ENCODE measurements around the gene STEEP1. TPM values are rescaled to one million over a fixed set of nuclear protein-coding genes. Genes with fewer than 3 reads are reported as not detected.

STEEP1 gene
- total RNA-seq, 1 donor from 2014 or later, result 23.1 TPM

- no peak overlapping the region for H3K27ac ChIP-seq
- H3K9me3 ChIP-seq, result no peaks in the 10 kb centered on the region
- H3K27me3 ChIP-seq, result no peaks in the 10 kb centered on the region
- H3K4me1 ChIP-seq, result no peaks in the 10 kb centered on the region
- DNase-seq, result no peak
- intact Hi-C loops (cut with DNase I), result no loop called here
- TF ChIP-seq, protein P1, sequence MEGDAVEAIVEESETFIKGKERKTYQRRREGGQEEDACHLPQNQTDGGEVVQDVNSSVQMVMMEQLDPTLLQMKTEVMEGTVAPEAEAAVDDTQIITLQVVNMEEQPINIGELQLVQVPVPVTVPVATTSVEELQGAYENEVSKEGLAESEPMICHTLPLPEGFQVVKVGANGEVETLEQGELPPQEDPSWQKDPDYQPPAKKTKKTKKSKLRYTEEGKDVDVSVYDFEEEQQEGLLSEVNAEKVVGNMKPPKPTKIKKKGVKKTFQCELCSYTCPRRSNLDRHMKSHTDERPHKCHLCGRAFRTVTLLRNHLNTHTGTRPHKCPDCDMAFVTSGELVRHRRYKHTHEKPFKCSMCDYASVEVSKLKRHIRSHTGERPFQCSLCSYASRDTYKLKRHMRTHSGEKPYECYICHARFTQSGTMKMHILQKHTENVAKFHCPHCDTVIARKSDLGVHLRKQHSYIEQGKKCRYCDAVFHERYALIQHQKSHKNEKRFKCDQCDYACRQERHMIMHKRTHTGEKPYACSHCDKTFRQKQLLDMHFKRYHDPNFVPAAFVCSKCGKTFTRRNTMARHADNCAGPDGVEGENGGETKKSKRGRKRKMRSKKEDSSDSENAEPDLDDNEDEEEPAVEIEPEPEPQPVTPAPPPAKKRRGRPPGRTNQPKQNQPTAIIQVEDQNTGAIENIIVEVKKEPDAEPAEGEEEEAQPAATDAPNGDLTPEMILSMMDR (IDR thresholded peaks at IDR 0.05), result no peak
- H3K36me3 ChIP-seq, result no peaks in the 10 kb centered on the region
- no peak for ATAC-seq
- peak overlapping the region; percentile 69 for H3K4me3 ChIP-seq
These were observed 39.7 kb upstream of the STEEP1 start for GRCh38 chrX:119604766-119605463.

GRCh38 chrX:119602701-119603255 is 37.6 kb upstream of the STEEP1 start:
- intact Hi-C loops (cut with DNase I), result no loop called here
- no peaks in the 10 kb centered on the region for H3K4me1 ChIP-seq
- DNase-seq (no peak), ATAC-seq (no peak)
- H3K9me3 ChIP-seq, result no peaks in the 10 kb centered on the region
- no peak overlapping the region for H3K4me3 ChIP-seq
- H3K36me3 ChIP-seq, result no peaks in the 10 kb centered on the region
- no peak overlapping the region for H3K27ac ChIP-seq
- H3K27me3 ChIP-seq, result no peaks in the 10 kb centered on the region
- TF ChIP-seq, protein P1 (IDR thresholded peaks at IDR 0.05), result no peak

DNA sequence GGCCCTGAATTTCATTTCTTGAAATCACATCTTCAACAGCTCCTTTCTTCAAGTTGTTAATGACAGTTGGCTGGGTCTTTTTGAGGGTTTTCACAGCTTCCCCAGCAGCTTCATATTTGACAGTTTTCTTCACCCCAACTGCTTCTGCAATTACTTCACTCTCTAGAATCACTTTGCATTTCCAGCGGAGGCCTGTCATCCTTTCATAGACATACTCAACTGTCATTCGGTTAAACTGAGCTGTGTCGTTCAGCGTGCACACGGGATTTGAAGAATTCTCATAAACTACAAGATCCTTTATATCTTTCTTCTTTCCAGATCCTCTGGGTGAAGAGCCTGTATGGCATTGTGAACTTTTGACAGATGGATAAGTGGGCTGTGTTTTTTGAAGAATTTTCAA is 24.6 kb upstream of the STEEP1 start:
- ATAC-seq (no peak), DNase-seq (no peak)
- Histone ChIP-seq H3K4me1 (no peaks in the 10 kb centered on the region), H3K4me3 (no peak overlapping the region), H3K36me3 (peaks cover 24% of the 10 kb centered on the region), H3K27ac (no peak overlapping the region), H3K9me3 (no peaks in the 10 kb centered on the region), H3K27me3 (no peaks in the 10 kb centered on the region)
- TF ChIP-seq, protein P1 (IDR thresholded peaks at IDR 0.05), result no peak
- intact Hi-C loops (cut with DNase I), result no loop called here

GRCh38 chrX:119583431-119584059 is 18.3 kb upstream of the STEEP1 start:
- intact Hi-C loops (cut with DNase I), result no loop called here
- no peaks in the 10 kb centered on the region for H3K9me3 ChIP-seq
- H3K27me3 ChIP-seq, result no peaks in the 10 kb centered on the region
- H3K4me3 ChIP-seq, result no peak overlapping the region
- H3K4me1 ChIP-seq, result no peaks in the 10 kb centered on the region
- H3K27ac ChIP-seq, result no peak overlapping the region
- no peaks in the 10 kb centered on the region for H3K36me3 ChIP-seq
- TF ChIP-seq, protein P1 (IDR thresholded peaks at IDR 0.05), result no peak
- DNase-seq (no peak), ATAC-seq (no peak)

DNA sequence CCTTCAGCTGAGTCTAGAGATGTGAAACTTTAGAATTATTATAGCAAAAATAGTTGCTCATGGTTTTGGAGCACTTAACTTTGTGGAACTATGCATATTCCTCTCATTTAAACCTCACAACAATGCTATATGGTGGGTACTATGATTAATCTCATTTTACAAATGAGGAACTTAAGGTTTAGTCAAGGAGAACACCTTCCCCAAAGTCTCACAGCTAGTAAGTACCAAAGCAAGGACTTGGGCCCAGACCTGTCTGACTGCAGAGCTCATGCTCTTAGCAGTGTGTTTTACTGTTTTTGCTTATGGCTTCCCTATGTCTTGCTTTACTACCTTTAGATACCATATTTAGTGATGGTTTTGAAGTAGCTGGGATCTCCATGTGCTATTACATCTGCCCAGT is 14.2 kb upstream of the STEEP1 start:
- Histone ChIP-seq H3K27ac (no peak overlapping the region), H3K9me3 (no peaks in the 10 kb centered on the region), H3K4me1 (peaks cover 4% of the 10 kb centered on the region), H3K36me3 (no peaks in the 10 kb centered on the region), H3K27me3 (no peaks in the 10 kb centered on the region), H3K4me3 (no peak overlapping the region)
- ATAC-seq (no peak), DNase-seq (no peak)
- TF ChIP-seq, protein P1 (IDR thresholded peaks at IDR 0.05), result no peak
- intact Hi-C loops (cut with DNase I), result no loop called here
